GM21717 (cell line): Measurements from ENCODE around the gene ZNF333.
"Not testable (repeated sequence)": the region's sequence is repeated elsewhere in the genome, so short reads cannot be mapped to it uniquely, and the experiment has no call there.

Source experiments
- ATAC-seq: cut with Tn5 transposase; IDR thresholded peaks from one replicate; pipeline ENCODE4 v1.9.1; 2021; ENCODE audit warnings: mild to moderate bottlenecking, moderate library complexity; ENCODE audit not compliant: unreplicated experiment

The ZNF333 gene

DNA sequence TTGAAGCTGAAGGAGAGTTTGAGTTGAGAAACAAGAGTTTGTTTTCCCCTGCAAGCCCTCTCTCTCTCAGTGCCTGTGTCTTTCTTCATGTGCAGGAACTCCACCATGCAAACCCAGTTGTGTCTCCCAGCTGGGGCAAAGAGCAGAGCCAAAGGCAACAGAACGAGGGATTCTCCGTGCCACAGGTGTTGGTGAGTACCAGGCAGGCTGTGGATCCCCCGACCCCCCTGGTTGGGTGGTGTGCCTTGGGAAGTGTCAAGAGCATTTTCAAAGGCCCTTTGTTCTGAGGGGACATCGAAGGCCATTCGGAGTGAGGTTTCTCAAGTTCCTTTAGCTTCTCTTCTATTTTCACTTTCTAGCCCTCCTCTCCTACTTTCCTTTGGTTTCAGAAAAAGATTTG is 5.6 kb downstream of the ZNF333 start:
- ATAC-seq: no peak

- ATAC-seq: no peak
Measured at GRCh38 chr19:14699641-14700040, 9.8 kb downstream of the ZNF333 start.

- ATAC-seq: no peak
Measured at GRCh38 chr19:14700711-14701375, 11.0 kb downstream of the ZNF333 start.

DNA sequence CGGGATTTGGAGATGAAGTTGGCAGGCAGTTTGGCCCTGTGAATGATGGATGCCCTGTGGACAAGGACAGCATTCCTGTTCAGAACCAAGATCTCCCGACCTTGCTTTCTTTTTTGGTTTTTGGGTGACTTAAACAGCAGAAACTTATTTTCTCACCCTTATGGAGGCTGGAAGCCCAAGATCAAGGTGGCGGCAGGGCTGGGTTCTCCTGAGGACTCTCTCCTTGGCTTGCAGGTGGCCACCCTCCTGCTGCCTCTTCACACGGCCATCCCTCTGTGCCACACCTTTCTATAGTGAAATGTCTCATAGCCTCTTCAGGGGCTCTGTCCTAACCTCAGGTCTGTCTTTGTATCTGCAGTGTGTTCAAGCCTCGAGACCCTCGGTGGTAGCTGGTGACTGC is 14.0 kb downstream of the ZNF333 start:
- ATAC-seq: no peak

DNA sequence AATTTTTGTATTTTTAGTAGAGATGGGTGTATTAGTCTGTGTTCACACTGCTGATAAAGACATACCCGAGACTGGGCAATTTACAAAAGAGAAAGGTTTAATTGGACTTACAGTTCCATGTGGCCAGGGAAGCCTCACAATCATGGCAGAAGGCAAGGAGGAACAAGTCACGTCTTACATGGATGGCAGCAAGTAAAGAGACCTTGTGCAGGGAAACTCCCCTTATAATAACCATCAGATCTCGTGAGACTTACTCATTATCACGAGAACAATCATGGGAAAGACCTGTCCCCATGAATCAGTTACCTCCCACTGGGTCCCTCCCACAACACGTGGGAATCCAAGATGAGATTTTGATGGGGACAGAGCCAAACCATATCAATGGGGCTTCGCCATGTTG is 14.6 kb downstream of the ZNF333 start:
- ATAC-seq: no peak

GRCh38 chr19:14715841-14716240 is 26.0 kb downstream of the ZNF333 start:
- no peak for ATAC-seq

DNA sequence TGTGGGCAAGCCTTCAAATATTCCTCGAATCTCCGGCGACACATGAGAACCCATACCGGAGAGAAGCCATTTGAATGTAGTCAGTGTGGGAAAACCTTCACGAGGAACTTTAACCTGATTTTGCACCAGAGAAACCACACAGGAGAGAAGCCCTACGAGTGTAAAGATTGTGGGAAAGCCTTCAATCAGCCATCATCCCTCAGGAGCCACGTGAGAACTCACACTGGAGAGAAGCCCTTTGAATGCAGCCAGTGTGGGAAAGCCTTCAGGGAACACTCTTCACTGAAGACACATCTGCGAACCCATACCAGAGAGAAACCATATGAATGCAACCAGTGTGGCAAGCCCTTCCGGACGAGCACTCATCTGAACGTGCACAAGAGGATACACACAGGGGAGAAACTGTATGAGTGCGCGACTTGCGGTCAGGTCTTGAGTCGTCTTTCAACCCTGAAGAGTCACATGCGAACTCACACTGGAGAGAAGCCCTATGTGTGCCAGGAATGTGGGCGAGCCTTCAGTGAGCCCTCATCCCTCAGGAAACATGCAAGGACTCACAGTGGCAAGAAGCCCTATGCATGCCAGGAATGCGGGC is 28.8 kb downstream of the ZNF333 start:
- no peak for ATAC-seq

DNA sequence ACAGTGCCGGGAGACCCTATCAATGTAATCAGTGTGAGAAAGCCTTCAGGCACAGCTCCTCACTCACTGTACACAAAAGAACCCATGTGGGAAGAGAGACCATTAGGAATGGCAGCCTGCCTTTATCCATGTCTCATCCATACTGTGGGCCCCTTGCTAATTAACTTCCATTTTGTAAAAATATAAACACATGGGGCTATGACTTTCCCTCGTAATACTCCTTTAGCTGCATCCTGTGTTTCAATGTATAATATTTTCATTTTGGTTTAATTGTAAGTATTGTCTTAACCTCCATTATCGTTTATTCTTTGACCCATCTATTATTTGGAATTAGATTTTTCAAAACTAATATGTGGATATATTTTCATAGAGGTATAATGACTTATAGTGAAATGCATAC is 29.3 kb downstream of the ZNF333 start:
- no peak for ATAC-seq

GRCh38 chr19:14722127-14722526 is 32.3 kb downstream of the ZNF333 start:
- no peak for ATAC-seq

DNA sequence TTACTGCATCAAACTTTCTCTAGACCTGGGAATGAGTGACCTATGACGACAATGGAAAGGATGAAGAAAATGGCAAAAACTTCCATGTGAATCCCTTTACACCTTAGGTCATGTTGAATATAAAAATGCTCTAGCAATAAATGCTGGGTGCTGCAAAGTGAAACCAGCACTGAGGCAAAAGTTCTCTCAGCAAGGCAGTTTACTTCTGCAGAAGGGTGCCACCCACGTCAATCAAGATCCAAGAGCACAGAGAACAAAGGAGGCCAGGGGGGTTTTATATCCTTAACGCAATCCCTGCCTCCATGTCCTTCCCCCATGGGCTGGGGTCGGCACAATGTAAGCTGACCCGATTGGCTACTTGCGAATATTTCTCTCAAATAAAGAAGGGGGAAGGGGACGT is 38.7 kb downstream of the ZNF333 start:
- ATAC-seq: no peak

- no peak for ATAC-seq
Measured at GRCh38 chr19:14731200-14731599, 41.4 kb downstream of the ZNF333 start.

- ATAC-seq: no peak
Measured at GRCh38 chr19:14732510-14732909, 42.7 kb downstream of the ZNF333 start.

DNA sequence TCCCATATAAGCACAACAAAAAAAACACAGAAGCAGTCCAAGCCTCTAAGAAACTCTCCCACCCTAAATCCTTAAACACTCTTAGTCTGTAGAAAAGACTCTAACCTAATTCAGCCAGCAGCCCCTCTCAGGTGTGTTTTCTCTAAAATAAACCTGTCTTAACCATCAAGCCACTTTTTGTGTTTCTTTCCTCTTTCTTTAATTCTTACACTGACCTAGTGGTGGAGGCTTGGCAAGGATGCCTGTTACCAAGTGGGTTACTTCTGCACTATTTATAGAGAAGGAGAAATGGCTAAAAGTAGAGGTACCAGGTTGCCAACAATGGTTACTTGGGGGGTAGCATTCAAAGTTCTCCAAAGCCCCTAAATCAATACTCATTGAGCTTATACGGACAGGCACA is 43.7 kb downstream of the ZNF333 start:
- ATAC-seq: no peak

- no peak for ATAC-seq
Measured at GRCh38 chr19:14735915-14736314, 46.1 kb downstream of the ZNF333 start.

DNA sequence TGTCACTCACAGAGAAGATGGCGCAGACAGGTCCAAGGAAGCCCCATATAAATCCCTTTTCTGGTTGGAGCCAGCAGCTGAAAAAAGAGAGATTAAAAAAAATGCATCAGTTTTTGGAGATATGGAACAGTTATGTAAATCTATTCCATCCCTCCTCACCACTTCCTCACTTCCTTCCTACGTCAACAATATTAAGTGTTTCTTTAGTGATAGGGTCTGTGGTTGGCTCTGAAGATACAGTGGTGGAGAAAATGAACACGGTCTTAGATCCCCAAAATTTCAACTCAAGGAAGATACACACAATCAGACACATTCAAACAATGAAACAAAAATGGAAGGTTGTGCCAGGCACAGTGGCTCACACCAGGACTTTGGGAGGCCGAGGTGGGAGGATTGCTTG is 57.0 kb downstream of the ZNF333 start:
- no peak for ATAC-seq

GRCh38 chr19:14748601-14749000 is 58.8 kb downstream of the ZNF333 start:
- no peak for ATAC-seq

DNA sequence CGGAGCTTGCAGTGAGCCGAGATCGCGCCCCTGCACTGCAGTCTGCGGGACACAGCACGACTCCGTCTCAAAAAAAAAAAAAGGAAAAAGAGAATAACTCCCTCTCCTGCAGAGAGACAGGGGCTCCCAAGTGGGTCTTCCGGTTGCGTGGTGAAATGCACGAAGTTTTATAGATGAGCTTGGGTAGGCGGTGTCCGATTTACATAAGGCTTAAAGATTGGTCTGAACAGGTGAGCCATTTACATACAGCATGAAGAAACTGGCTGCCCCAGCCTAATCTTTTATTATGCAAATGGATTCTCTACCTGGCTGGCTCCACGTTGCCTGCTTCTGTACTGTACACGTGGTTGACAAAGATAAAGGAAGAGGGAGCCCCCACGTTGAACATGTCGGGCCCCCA is 69.0 kb downstream of the ZNF333 start:
- no peak for ATAC-seq

DNA sequence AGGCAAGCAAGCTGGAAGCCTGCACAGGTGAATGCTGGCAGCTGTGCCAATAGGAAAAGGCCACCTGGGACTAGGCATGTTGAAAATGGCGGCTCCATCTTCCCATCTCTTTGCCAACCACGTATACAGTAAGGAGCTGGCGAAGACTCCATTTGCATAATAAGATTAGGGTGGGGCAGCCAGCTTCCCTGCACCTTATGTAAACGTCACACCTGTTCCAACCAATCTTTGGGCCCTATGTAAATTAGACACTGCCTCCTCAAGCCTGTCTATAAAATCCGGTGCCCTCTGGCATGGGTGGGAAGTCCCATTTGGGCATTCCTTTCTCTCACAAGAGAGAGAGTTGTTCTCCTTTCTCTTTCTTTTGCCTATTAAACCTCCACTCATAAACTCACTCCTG is 71.8 kb downstream of the ZNF333 start:
- ATAC-seq: no peak

GRCh38 chr19:14762111-14762510 is 72.3 kb downstream of the ZNF333 start:
- ATAC-seq: no peak

GRCh38 chr19:14763497-14764145 is 73.8 kb downstream of the ZNF333 start:
- ATAC-seq: no peak

- ATAC-seq: no peak
Measured at GRCh38 chr19:14764401-14764800, 74.6 kb downstream of the ZNF333 start.

DNA sequence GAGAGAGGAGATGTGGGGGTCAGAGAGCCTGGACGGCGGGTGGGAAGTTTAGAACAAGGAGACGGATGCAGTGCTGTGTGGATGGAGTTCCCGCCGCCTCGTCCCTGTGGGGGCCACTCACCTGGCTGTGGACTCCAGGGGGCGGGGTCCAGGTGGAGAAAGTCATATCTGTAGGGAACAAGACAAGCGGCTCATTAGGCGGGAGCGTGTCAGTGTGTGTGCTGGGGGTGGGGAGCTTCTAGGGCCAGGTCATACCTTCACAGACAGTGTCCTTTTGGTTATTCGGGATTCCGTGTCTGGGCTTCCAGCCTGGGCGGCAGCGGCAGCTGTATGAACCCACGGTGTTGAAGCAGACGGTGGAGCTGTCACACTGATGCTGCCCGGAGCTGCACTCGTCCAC is 75.6 kb downstream of the ZNF333 start:
- not testable (repeated sequence) for ATAC-seq
